ENCODE measurements around the gene VIPR1. TPM values are rescaled to one million over a fixed set of nuclear protein-coding genes. Genes with fewer than 3 reads are reported as not detected.

Gene VIPR1
- total RNA-seq, 2 donors from 2014 or later: 74.2 to 98.0 TPM

DNA sequence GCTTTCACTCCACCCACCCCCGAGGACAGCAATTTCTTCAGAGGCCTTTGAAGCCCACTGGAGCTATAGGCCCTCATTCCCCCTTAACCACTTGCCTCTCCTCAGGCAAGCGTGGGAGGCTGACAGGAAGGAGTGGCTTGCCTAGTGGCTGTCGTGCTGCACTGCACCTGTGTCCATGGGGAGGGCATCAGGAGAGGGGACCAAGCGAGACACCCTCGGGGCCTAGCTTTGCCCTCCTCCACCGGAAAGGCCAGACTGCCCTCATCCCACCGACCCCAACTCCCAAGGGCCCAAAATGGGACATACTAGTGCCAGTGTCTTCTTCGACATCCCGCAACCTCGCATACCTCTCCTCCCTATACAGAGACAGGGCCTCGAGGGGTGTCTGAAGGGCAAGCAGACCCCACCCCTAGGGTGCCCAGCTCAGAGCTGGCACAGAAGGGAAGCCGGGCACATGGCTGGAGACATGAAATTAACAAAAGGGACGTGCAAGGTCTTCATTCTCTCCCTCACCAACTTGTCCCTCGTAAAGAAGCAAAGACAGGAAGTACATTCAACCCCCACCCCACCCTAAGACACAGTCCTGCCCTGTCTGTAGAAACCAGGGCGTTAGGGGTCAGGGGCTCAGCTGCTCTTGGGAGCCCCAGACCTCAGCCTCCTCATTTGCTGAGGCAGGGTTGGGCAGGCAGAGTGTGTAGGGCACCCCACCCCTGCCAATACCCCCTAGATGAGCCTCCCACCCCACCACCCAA lies 24.3 kb downstream of the VIPR1 start:
- H3K9me3 ChIP-seq: no peaks in the 10 kb centered on the region
- H3K36me3 ChIP-seq: no peaks in the 10 kb centered on the region
- no peak for DNase-seq
- TF ChIP-seq, protein P1, sequence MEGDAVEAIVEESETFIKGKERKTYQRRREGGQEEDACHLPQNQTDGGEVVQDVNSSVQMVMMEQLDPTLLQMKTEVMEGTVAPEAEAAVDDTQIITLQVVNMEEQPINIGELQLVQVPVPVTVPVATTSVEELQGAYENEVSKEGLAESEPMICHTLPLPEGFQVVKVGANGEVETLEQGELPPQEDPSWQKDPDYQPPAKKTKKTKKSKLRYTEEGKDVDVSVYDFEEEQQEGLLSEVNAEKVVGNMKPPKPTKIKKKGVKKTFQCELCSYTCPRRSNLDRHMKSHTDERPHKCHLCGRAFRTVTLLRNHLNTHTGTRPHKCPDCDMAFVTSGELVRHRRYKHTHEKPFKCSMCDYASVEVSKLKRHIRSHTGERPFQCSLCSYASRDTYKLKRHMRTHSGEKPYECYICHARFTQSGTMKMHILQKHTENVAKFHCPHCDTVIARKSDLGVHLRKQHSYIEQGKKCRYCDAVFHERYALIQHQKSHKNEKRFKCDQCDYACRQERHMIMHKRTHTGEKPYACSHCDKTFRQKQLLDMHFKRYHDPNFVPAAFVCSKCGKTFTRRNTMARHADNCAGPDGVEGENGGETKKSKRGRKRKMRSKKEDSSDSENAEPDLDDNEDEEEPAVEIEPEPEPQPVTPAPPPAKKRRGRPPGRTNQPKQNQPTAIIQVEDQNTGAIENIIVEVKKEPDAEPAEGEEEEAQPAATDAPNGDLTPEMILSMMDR (IDR thresholded peaks at IDR 0.05): no peak
- no peaks in the 10 kb centered on the region for H3K4me1 ChIP-seq
- intact Hi-C loops (cut with DNase I): no loop called here
- no peaks in the 10 kb centered on the region for H3K27me3 ChIP-seq
- no peak overlapping the region for H3K4me3 ChIP-seq
- no peak overlapping the region for H3K9ac ChIP-seq (ENCODE audit: low read depth in 2 of 2, low read length in 2 of 2)
- H3K27ac ChIP-seq: no peak overlapping the region

DNA sequence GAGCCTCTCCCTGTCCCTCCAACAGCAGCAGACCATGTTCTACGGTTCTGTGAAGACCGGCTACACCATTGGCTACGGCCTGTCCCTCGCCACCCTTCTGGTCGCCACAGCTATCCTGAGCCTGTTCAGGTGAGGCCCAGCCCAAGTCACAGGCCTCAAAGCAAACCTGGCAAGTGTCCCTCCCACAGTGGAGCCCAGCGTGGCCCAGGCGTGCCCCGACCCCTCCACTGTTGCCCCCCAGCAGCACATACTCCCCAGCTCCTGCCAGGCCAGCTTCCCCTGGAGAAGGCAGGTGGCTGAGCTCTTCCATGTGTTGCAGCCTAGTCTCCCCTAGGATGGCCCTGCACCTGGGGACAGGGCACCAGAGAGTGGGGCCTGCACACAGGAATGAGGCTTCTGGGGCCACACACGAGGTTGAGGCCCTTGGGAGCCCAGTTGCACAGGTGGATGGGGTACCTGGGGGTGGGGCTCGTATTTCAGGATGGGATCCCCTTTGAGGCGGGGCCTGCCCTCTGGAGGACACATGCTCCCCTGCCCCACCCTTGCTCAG lies 25.0 kb downstream of the VIPR1 start:
- no peak overlapping the region for H3K9ac ChIP-seq (ENCODE audit: low read depth in 2 of 2, low read length in 2 of 2)
- H3K27me3 ChIP-seq: no peaks in the 10 kb centered on the region
- intact Hi-C loops (cut with DNase I): no loop called here
- no peaks in the 10 kb centered on the region for H3K9me3 ChIP-seq
- TF ChIP-seq, protein P1 (IDR thresholded peaks at IDR 0.05): no peak
- DNase-seq: no peak
- no peak overlapping the region for H3K4me3 ChIP-seq
- no peaks in the 10 kb centered on the region for H3K4me1 ChIP-seq
- no peaks in the 10 kb centered on the region for H3K36me3 ChIP-seq
- H3K27ac ChIP-seq: no peak overlapping the region

DNA sequence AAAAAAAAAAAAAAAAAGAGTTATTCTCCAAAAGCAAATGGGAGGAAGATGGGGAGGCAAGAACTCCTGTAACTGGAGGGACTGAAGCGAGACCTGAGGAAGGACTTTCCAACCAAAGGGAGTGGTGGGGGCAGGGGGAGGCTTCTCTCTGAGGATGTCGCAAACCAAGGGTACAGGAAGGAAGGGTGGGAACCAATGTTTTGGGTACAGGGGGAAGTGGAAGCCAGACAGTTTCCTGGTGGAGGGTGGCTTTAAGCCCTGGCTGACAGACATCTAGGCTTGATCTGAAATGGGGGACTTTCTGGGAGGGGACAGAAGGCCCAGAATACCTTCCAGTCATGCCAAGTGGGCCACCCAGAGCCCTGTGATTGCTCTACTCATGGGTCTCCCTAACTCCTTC lies 27.0 kb downstream of the VIPR1 start:
- Histone ChIP-seq H3K4me1 (no peaks in the 10 kb centered on the region), H3K9ac (ENCODE audit: low read depth in 2 of 2, low read length in 2 of 2) (no peak overlapping the region), H3K27ac (no peak overlapping the region), H3K27me3 (no peaks in the 10 kb centered on the region), H3K9me3 (no peaks in the 10 kb centered on the region), H3K36me3 (no peaks in the 10 kb centered on the region), H3K4me3 (no peak overlapping the region)
- DNase-seq: no peak
- TF ChIP-seq, protein P1 (IDR thresholded peaks at IDR 0.05): no peak
- intact Hi-C loops (cut with DNase I): no loop called here

DNA sequence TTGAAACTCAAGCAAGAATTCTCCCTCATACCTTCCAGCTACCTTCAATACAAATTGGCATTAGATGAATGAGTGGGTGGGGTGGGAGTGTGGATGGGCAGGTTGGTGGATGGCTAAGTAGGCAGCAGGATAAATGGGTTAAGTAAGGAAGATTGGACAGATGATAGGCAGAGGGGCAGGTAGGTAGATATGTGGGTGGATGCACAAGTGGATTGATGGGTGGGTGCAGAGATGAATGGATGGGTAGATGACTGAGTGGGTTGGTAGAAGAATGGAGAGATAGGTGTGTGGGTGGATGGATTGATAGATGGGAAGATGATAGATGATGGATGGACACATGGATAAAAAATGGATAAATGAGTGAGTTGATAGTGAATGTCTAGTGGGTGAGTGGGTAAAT lies 27.6 kb downstream of the VIPR1 start:
- no peak for DNase-seq
- Histone ChIP-seq H3K27me3 (no peaks in the 10 kb centered on the region), H3K4me3 (no peak overlapping the region), H3K4me1 (no peaks in the 10 kb centered on the region), H3K9ac (ENCODE audit: low read depth in 2 of 2, low read length in 2 of 2) (no peak overlapping the region), H3K36me3 (no peaks in the 10 kb centered on the region), H3K9me3 (no peaks in the 10 kb centered on the region), H3K27ac (no peak overlapping the region)
- intact Hi-C loops (cut with DNase I): no loop called here
- TF ChIP-seq, protein P1 (IDR thresholded peaks at IDR 0.05): no peak

DNA sequence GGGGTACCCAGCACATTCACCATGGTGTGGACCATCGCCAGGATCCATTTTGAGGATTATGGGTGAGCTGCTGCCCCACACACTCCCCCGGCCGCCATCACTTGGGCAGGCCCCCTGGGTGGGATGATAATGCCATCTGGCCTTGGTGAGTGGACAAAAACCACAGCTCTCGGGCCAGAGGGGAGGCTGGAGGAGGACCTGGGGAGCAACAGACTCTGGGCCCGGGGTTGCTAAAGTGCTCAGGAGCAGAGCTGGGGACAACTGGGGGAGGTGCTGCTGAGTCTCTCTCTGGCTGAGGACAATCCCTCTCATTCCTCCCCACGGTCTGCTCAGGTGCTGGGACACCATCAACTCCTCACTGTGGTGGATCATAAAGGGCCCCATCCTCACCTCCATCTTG lies 29.0 kb downstream of the VIPR1 start:
- Histone ChIP-seq H3K27me3 (no peaks in the 10 kb centered on the region), H3K27ac (no peak overlapping the region), H3K36me3 (no peaks in the 10 kb centered on the region), H3K9me3 (no peaks in the 10 kb centered on the region), H3K4me1 (no peaks in the 10 kb centered on the region), H3K9ac (ENCODE audit: low read depth in 2 of 2, low read length in 2 of 2) (no peak overlapping the region), H3K4me3 (no peak overlapping the region)
- TF ChIP-seq, protein P1 (IDR thresholded peaks at IDR 0.05): no peak
- no peak for DNase-seq
- intact Hi-C loops (cut with DNase I): no loop called here

All from colonic mucosa (tissue), 4 donors.